IPS DF 6.9 (cell line): ENCODE measurements around the gene C11orf87.

Source experiments
- DNase-seq: peaks from one replicate; pipeline ENCODE4 v3.0.0-alpha.2; 2013; ENCODE audit warnings: low read depth, low spot score
- H3K27ac ChIP-seq: one replicate; pipeline ENCODE4 v1.5.1; 2013; ENCODE audit warnings: low read length, control low read depth
- H3K27me3 ChIP-seq: 2 replicates; pipeline ENCODE4 v1.6.1; 2013; ENCODE audit warnings: mild to moderate bottlenecking, low read length; ENCODE audit not compliant: control insufficient read depth, insufficient read depth
- H3K36me3 ChIP-seq: 2 replicates; pipeline ENCODE4 v1.6.1; 2013; ENCODE audit warnings: low read length; ENCODE audit not compliant: control insufficient read depth, insufficient read depth
- H3K4me1 ChIP-seq: 2 replicates; pipeline ENCODE4 v1.6.1; 2013; ENCODE audit warnings: low read length; ENCODE audit not compliant: control insufficient read depth, insufficient read depth
- H3K4me3 ChIP-seq: 2 replicates; pipeline ENCODE4 v1.5.1; 2013; ENCODE audit warnings: mild to moderate bottlenecking, low read length
- H3K9me3 ChIP-seq: 2 replicates; pipeline ENCODE4 v1.6.1; 2013; ENCODE audit warnings: low read length, inconsistent platforms; ENCODE audit not compliant: control insufficient read depth, insufficient read depth
- WGBS: extraction: QIAGEN DNeasy Blood & Tissue Kit; methylation state at CpG from one replicate; pipeline ENCODE4 v1.1.7; 2013; ENCODE audit warnings: mixed read lengths, missing lambda C conversion rate; ENCODE audit not compliant: insufficient read length, insufficient coverage; 5-methylcytosine and 5-hydroxymethylcytosine counted together

The C11orf87 gene

DNA sequence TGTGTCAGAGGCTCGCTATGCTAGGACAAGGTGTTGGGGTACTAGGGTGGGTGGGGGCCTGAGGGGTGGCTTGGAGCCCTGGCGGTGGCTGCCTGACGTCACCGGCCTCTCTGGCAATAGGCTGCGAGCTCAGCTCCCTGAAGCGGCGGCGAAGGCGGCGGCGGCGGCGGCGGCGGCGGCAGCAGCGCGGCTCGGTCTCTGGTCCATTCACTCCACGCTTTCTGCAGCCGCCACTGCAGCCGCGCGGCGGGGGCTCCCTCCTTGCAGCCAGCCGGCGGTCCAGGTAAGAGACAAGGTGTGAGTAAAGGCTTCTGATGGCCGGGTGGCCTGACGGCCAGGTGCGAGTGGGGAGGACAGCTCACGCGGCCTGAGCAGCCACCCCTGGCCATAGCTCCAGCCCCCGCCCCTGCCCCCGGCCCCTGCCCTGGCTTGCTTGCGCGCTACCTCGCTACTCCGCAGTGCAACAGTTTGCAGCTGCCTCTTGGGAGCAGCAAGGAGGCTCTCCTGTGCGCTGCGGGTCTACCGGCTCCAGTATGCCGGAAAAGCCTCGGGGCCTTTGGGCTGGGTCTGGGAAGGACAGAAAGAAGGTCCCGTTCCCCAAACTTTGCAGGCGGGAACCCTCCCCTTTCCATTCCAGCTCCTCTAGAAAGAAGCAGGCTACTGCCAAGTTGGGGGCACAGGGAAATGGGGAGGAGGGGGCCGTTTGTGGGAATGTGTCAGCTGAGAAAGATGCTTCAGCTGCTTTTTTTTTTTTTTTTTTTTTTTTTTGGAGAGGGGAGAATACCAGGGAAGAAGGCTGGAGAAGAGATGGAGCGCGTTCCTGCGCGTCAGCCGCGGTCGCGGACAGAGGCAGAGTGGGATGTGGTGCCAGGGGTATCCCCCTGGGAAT, at the start of gene C11orf87:
TSS of gene C11orf87 (plus strand) at position 210 of the 889 bp plus-strand sequence. CDS start 1,444 bp downstream, outside the sequence.
- DNase-seq = no peak
- peaks cover 1% of the 10 kb centered on the region; the same call in 1 of the 2 replicates for H3K4me1 ChIP-seq
- no peaks in the 10 kb centered on the region for H3K36me3 ChIP-seq
- peak within 1 kb of the TSS; percentile 44; the same call in 1 of the 2 replicates for H3K4me3 ChIP-seq
- H3K27me3 ChIP-seq = peaks cover 21% of the 10 kb centered on the region
- no peaks in the 10 kb centered on the region for H3K9me3 ChIP-seq
- no CpG with 5 or more reads among the region's 54 CpGs for WGBS
- H3K27ac ChIP-seq = no peak within 1 kb of the TSS

DNA sequence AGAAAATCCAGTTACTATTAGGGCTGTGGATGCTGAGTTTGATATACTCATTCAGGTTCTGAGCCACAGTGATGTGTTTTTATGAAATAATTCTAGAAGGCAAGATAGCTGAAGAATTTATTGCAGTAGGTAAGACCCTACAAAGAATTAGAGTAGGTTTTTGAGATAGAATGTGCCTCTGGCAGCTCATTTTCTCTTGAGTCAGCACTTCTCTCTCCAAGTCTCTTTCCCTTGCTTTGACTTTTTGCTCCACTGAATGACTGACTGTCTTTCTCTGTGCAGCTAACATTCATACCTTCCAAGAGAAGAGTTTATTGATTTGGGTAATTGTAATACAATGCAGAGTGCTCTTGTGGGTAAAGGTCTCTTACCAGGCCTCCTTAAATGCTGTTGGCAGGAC, 48.0 kb upstream of the C11orf87 start:
- no peak overlapping the region for H3K4me3 ChIP-seq
- H3K9me3 ChIP-seq = no peaks in the 10 kb centered on the region
- H3K27ac ChIP-seq = no peak overlapping the region
- no peak for DNase-seq
- H3K36me3 ChIP-seq = no peaks in the 10 kb centered on the region
- no peaks in the 10 kb centered on the region for H3K27me3 ChIP-seq
- no peaks in the 10 kb centered on the region for H3K4me1 ChIP-seq

DNA sequence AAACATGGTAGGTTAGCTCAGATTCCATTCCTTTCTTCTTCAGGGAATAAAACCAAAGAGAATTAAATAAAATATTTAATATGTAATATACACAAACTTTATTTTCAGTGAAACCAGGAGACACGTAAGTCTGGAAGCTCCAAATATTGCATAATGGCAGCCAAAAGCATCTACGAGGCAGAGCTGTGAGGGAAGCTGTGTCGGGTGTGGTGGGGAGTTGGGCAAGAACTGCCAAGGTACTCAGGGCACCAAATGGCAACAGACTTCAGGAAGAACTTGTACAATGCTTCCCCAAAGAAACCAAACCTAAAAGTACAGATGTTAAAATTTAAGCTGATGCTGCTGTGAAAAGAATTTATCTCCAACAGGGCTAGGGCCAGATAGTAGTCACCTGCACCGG, 47.5 kb upstream of the C11orf87 start:
- no peak for DNase-seq
- Histone ChIP-seq H3K4me3 (no peak overlapping the region), H3K27me3 (no peaks in the 10 kb centered on the region), H3K27ac (no peak overlapping the region), H3K36me3 (no peaks in the 10 kb centered on the region), H3K4me1 (no peaks in the 10 kb centered on the region), H3K9me3 (no peaks in the 10 kb centered on the region)
- WGBS = no CpG with 5 or more reads among the region's 4 CpGs

DNA sequence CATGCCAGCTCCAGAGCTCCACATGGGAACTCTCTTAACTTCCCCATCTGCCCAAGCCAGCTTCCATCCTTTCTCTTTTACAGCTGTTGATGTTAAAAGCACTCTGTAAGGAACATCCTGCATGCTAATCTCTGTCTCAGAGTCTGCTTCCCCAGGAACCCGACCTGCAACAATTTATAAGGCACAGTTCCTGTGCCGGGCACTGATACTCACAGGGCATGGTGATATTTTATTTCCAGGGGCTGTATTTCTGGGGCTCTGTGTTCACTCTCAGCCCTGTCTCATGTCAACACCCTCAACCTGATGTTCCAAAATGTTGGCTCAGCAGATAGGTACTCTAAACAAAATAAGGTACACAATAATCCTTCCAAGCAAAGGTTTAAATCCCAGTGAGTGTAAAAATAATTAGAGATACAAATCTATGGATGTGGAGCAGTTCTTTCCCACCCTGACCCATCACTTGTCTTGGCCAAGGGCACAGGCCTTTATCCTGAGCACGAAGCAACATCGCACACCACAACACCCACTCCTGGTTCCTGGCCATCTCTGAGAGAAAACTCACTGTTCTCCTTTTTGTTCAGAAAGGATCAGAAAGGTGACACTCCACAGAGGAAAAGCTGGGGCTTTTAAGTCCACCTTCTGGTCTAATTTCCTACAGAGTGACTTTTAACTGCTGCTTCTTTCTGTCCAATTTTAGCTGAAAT, 44.8 kb upstream of the C11orf87 start:
- H3K4me1 ChIP-seq = no peaks in the 10 kb centered on the region
- no peak overlapping the region for H3K27ac ChIP-seq
- DNase-seq = no peak
- H3K4me3 ChIP-seq = no peak overlapping the region
- no CpG with 5 or more reads among the region's 4 CpGs for WGBS
- no peaks in the 10 kb centered on the region for H3K9me3 ChIP-seq
- no peaks in the 10 kb centered on the region for H3K36me3 ChIP-seq
- no peaks in the 10 kb centered on the region for H3K27me3 ChIP-seq

DNA sequence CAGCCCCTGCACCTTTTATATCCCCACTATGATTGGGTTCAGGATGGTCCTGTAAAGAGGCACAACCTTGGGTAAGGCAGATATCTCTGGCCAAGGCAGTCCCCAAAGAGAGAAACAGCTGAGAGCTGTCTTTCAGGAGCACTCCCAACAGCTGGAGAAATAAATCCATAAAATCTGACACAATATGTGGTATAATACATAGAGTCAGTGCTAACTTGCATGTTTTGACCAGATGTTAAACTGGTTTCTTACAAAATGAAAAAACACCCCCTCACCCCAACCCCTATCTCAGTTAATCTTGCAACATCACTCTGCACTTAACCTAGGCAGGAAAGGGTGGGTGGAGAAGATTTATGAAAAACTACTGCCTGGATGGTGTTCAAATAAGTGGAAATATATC, 44.0 kb upstream of the C11orf87 start:
- no peaks in the 10 kb centered on the region for H3K4me1 ChIP-seq
- H3K9me3 ChIP-seq = no peaks in the 10 kb centered on the region
- no peak overlapping the region for H3K27ac ChIP-seq
- DNase-seq = no peak
- no peaks in the 10 kb centered on the region for H3K27me3 ChIP-seq
- no peak overlapping the region for H3K4me3 ChIP-seq
- H3K36me3 ChIP-seq = no peaks in the 10 kb centered on the region

DNA sequence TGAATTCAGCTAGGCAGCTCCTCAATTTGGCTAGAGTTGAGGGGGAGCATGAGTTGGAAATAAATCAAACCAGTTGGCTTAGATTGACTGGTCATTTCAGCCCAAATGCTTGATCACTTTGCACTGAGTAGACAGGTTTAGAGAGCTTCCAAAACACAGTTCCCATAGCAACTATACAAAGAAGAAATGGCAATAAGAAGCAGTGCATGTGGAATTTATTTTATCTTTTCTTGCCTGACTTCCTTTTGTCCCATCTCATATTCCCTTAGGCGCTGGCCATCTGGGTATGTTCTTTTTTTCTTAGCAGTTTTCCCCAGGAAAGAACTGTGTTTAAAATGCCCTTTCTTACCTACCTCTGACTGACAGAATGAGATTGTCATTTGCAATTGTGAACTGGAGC, 38.7 kb upstream of the C11orf87 start:
- no peak overlapping the region for H3K4me3 ChIP-seq
- no peaks in the 10 kb centered on the region; the same call in 1 of the 2 replicates for H3K4me1 ChIP-seq
- no peak for DNase-seq
- H3K9me3 ChIP-seq = no peaks in the 10 kb centered on the region
- no CpG with 5 or more reads among the region's 1 CpG for WGBS
- no peak overlapping the region for H3K27ac ChIP-seq
- no peaks in the 10 kb centered on the region for H3K36me3 ChIP-seq
- H3K27me3 ChIP-seq = no peaks in the 10 kb centered on the region

DNA sequence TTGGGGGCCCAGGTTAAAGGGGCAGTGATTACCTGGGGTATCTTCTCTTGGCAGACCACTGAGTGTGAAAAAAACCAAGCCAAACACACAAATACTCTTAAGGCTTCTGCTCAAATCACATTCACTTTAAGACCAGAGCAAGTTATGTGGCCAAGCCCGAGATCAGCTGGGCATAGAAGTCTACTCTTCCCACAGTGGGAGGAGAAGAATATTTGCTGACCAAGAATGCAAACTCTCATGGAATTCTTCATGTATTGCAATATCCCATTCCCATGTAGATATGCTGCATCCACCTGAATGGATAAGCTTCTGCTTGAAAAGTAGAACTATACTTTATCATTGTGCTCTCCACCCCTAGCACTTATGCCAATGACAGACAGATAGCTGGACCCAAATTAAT, 37.1 kb upstream of the C11orf87 start:
- Histone ChIP-seq H3K27ac (no peak overlapping the region), H3K27me3 (no peaks in the 10 kb centered on the region), H3K4me1 (peaks cover 4% of the 10 kb centered on the region; the same call in 1 of the 2 replicates), H3K4me3 (no peak overlapping the region), H3K36me3 (no peaks in the 10 kb centered on the region), H3K9me3 (no peaks in the 10 kb centered on the region)
- DNase-seq = no peak
- no CpG with 5 or more reads among the region's 1 CpG for WGBS

DNA sequence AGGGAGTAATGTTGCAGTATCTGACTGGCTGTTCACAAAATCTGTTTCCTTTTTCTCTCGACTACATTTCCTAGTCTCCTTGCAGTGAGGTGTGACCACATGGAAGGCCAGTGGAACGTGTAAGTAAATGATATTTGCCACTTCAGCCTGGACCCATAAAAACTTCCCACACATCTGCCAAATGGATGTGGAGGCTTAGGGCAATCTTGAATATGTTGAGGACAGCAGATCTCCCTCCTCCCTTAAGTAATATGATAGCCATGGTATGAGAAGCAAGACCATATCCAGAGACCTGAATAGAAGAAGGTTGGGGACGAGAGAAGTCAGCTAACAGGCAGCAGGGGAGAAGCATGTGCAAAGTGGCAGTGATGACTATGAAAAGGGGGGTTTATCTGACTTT, 33.0 kb upstream of the C11orf87 start:
- no peak overlapping the region for H3K4me3 ChIP-seq
- DNase-seq = no peak
- no CpG with 5 or more reads among the region's 3 CpGs for WGBS
- H3K4me1 ChIP-seq = peaks cover 4% of the 10 kb centered on the region; the same call in 1 of the 2 replicates
- H3K9me3 ChIP-seq = no peaks in the 10 kb centered on the region
- no peak overlapping the region for H3K27ac ChIP-seq
- no peaks in the 10 kb centered on the region for H3K27me3 ChIP-seq
- no peaks in the 10 kb centered on the region for H3K36me3 ChIP-seq

DNA sequence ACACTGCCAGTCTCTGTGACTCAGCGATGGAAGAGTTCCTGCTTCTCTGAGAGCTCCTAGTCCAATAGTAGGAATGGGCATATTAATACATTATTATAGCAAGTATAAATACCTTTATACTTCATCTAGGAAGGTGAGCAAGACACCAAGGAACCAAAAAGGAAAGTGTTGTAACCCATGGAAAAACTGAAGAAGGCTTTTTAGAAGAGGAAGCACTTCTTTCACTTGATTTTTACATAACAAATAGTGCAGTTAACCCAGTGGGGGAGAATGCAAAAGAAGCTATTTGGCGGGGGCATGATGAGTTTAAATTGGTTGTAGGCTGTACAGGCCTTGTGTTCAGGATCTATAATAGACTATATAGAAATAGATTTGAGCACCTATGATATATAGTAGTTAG, 31.2 kb upstream of the C11orf87 start:
- Histone ChIP-seq H3K4me3 (no peak overlapping the region), H3K36me3 (no peaks in the 10 kb centered on the region), H3K9me3 (no peaks in the 10 kb centered on the region), H3K27ac (no peak overlapping the region), H3K4me1 (peaks cover 4% of the 10 kb centered on the region; the same call in 1 of the 2 replicates), H3K27me3 (no peaks in the 10 kb centered on the region)
- no peak for DNase-seq
- WGBS = no CpG with 5 or more reads among the region's 2 CpGs

DNA sequence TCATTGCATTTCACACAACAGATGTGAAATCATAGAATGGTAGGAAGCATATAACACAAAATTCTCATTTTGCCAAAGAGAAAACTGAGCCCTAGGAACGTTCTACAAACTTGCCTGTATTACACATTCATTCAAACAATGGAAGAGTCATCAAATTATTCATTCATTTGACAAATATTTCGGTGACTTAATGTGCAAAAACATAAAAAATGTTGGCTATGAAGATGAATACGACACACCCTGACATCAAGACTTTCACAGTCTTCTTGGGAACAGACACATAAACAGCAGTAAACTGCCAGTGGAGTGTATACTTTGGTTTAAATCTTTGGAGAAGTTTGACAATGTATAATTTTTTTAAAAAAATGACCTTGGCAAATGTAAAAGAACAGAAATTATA, 20.4 kb upstream of the C11orf87 start:
- H3K27me3 ChIP-seq = no peaks in the 10 kb centered on the region
- no peak overlapping the region for H3K4me3 ChIP-seq
- no peak overlapping the region for H3K27ac ChIP-seq
- DNase-seq = no peak
- no peaks in the 10 kb centered on the region for H3K36me3 ChIP-seq
- no peaks in the 10 kb centered on the region for H3K9me3 ChIP-seq
- no CpG with 5 or more reads among the region's 3 CpGs for WGBS
- H3K4me1 ChIP-seq = no peaks in the 10 kb centered on the region
